HT1080 (cell line): ENCODE data around the gene HOXC11. TPM values are rescaled to one million over a fixed set of nuclear protein-coding genes. Genes with fewer than 3 reads are reported as not detected.

Source experiments
- DNase-seq: peaks from one replicate; pipeline ENCODE4 v3.0.0-alpha.2; 2015; ENCODE audit warnings: low read depth
- small RNA-seq: library from RNA; depleted of rRNA; stranded (forward); fragments of <200 nt; gene quantifications from one replicate; pipeline ENCODE3, GENCODE V24; 2014
- total RNA-seq: library from RNA; depleted of rRNA; stranded (reverse); fragments of >200 nt; shearing (Covaris generic); gene quantifications from 2 replicates; pipeline ENCODE4 v1.2.3, GENCODE V29; 2014; rRNA removed

Gene HOXC11
- total RNA-seq, 1 experiment from 2014 or later, result not detected

DNA sequence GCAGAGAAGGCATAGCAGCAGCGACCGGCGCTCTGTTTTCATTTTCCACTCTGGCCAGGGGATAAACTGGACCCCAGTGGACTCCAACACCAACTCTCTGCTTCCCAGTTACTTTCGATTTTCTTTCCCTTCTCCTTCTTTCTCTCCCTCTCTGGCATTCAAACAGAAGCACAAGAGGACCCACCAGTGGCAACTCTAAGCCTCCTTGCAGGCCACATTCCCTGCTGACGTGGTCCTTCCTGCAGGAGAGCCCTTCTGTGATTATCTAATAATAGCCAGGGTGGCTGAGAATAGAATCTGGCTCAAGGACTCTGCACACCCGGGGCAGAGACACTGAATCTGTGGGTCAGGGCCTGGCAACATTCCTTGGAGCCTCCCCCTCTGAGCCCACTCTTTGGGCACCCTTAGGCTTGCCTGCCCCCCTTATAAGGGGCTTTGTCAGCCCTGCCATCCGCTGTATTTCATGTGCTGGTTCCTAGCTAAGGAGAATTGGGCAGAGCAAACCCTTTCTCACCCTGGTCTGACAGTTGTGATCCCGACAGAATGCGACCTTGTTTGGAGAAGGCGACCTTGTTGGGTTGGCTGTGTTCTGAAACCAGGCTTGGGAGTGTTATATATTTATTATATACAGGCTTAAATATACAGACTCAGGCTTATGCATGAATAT is 47.1 kb downstream of the HOXC11 start:
- peak; percentile 38 for DNase-seq

DNA sequence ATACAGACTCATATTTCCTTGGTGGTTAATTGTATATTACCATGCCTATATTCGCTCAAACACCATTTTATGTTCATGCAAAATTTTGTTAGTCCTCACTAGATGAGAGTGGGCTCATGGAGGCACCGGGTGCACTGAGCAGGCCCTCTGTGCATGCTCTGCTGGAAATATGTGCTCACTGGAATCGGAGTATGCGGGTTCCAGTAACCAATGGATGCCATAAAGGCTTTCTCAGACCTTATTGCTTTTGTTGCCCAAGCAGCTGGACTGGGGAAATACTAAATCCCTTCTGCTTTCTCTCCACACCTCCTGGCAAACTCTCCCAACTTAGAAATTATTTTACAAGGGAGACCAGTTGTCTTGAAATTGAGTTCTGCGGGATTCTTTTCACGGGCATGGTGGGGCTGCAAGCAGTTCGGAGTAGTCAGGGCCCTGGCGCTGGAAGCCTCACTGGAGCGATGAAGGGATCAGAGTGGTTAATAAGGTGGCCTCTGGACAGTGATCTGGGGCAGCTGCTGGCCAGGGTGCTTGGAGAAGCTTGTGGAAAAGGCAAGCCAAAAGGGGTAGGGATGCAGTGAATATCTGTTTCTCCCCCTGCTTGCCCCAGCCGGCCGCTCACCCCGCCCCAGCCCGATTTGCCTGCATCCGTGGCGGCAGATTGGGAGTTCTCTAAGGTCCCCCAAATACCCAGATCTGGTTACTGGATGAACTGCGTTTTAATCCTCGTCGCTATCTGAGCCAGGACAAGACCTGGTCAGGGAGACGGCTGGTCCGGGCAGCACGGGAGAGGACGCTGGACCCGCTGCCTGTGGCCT is 47.9 kb downstream of the HOXC11 start:
- no peak for DNase-seq

DNA sequence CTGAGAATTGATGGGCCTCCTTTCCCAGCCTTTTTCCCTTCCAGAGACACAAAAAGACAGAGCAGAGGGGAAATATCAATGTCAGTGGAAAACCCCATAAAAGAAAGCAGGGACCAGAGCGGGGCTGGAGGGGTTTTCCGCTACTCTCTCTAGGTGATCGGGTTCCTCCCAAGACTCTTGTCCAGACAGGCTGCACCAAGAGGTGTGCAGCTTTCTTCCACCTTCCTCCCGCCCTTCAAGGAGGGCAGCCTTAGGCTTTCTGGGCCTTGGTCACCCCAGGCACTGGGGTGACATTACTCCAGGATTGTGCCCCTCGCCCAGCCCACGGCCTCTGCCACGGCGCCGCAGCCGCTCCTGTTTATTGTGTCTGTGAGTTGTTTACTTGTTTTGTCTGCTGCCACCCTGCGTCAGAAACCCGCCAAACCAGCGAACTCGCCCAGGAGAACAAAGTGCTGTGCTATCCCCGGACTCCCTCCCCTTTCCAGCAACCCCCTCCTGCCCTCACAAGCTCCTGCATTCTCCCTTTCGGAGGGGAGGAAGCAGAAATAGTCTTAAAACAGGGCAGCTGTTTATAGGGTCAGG is 48.6 kb downstream of the HOXC11 start:
- DNase-seq, result no peak

DNA sequence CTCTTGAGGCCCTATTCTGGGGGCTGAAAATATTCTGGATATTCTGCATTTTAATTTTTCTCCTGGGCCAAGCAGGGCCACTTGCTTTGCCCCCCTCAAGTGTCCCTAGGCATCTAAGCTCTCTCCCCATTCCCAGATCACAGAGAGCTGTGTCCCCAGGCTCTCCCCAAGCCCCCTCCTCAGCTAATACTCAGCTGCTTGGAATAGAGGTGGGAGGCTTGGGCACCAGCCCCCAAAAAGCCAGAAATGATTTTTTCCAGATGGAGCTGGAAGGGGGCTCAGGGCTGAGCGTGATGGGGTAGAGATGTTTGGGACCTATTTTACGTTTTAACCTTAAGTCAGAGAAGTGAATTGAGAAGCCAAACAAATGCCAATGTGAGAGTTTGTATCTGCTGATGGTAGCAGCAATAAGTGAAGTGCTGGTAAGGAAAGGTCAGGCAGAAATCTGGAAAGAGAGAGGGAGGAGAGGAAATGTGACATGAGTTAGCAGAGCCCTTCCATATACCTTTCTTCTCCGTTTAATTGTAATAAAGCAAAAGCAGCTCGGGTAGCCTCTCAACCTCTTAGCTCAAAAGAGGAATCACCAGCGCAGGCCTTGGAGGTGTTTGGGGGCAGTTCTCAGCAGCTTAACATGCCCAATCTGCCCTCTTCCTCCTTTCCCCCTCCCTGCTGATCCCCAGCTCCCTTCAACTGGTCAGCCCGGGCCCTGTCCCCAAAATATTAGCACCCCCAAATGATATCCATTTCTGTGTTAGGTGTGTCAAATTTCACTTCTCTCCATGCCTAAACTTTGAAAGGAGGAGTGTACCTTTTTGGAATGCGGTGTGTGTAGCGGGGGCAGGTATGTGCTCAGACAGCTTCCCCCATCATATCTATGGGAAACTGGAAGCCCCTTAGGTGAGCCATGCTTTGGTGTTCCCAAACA is 50.3 kb downstream of the HOXC11 start:
- DNase-seq, result no peak

DNA sequence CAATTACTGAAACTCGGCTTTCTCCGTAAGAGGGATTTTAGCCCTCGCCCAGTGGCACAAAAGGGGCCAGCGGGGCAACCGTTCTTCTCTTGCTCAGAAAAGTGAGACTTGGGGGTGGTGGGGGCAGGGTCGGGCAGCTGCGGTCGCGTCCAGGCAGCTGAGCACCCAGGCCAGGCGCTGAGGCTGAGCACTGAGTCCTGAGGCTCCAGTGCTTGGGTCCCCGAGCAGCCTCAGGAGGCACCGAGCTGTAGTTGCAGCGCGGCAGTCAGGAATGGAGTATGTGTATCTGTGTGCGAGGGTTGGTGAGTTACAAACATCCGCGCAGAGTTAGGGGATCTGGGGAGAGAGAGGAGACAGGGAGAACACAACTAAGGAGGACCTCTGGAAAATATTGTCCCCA is 51.2 kb downstream of the HOXC11 start:
- DNase-seq, result no peak

DNA sequence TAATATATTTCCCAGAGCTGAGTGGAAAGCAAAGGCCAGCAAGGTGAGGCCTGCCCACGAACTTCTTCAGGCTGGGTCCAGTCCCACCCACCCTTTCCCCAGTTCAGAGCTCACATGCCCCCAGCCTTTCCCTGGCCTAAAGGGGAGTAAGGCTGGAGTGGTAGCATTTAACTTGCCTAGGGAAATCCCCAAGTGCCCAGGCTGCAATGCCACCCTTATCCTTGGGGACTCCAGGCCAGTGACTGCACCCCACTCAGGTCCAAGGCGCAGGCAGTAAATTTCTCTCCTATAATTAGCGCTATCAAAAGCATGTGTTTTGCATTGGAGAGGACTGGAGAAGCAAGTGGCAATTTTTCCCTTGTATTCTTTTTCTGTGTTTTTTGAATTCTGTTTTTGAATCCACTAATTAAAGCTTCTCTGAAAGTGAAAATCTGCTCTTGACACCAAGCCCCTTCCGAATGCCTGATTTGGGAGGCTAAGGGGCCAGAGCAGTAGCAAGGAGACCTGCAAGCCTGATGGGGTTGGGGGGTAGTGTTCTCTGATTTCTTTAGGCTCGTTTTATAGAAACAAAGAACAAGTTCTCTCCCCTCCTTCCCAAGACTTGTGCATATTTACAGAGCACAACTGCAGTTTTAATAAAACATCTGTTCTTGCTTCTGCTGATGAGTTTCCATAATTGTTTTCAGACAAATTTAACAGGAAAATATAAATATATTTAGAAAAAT is 51.8 kb downstream of the HOXC11 start:
- no peak for DNase-seq

DNA sequence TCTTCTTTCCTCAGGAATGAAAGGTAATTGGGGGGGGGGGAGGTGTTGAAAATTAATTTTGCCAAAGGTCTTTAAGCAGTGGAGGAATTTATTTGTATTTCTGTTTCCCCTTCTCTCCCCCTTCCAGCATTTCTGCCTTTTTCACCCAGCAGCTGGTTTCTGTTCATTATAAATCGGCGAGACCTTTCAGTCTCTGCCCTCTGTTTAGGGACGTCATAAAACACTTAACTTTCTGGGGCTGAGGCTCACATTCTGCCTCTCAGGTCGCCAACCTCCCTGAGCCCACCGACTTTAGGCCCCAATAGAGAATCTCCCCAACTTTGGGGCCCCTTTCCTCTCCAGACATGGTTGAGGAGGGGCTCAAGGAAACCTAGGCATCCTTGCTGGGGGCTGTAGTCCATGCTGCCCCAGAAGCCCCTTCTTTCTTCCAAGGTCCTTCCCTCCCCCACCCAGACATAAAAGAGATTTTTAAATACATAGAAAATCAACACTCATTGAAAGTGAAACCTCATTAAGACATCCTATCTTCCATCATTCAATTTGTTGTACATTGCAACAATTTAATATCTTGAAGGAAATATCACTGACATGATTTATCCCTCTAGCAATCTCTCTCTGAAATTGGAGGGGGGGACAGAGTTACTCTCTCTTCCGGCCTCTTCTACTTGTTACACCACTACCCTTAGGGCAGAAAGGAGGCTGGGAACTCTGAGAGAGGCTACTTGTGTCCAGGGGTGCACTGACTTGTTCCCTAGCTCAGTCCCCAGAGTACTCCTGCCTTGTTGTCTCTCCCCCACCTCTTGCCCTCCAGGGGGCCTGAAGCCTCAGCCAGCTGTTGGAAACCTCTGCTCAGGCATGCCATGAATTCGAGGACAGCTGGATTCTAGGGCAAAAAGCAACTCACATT is 52.8 kb downstream of the HOXC11 start:
- DNase-seq, result no peak

DNA sequence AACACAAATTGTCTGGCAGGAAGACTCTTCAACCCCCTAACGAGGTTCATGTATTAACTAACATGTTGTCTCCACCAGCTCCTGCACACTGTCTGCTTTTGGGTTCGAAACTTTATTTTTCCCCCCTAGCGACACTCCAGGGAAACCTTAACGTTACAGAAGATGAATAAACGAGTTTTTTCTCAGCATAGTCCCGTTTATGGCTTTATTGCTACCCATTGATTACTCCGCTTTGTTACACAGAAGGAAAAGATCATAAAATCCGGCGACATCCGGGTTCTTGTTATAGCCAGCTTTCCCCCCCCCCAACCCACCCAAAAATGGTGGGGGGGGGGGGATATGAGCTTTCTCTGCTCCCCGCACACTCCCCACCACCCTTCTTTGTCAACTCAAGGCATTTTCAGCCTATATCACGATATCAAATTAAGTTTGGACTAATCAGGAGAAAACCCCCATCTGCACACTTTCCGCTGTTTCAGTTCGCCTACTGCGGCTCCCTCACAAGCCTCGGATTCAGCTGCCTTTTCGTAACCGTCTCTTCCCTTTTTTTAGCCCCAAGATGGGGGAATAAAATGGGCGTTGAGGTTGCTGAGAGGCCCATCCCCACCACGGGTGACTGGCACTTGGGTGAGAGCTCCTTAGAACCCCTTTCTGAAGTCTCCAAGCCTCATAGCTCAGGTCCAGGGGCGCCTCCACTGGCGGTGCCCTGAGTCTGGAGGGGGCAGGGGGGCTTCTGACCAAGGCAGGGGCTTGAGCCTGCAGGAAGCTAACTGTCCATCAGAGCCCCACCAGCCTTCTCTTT is 53.9 kb downstream of the HOXC11 start:
- no peak for DNase-seq

Small RNAs within 50 kb of the gene (small RNA-seq; reads per million reads assigned to genes)
- gene AC012531.3 (not detected), gene AC012531.4 (not detected), gene MIR196A2 (5.2 reads per million, percentile 89 among the genes with 10 or more reads in this experiment), gene RF01905 (not detected), gene RF01906 (not detected)

Other genes starting within 250 kb of the HOXC11 start
- gene CALCOCO1, start 245.7 kb upstream of the HOXC11 start, total RNA-seq, result 17.0 and 24.6 TPM in 2 replicates
- gene CISTR, start 221.1 kb upstream of the HOXC11 start, total RNA-seq, result not detected in 2 replicates
- 6.6 and 6.9 TPM in 2 replicates for gene HOXC13, start 34.3 kb upstream of the HOXC11 start, total RNA-seq
- not detected in 2 replicates for gene HOXC12, start 18.2 kb upstream of the HOXC11 start, total RNA-seq
- 0.88 TPM in 1 of 2 replicates, not detected in the other for gene HOTAIR, start 1.8 kb downstream of the HOXC11 start, total RNA-seq
- gene HOXC10, start 12.0 kb downstream of the HOXC11 start, total RNA-seq, result 2.7 and 3.8 TPM in 2 replicates
- 9.7 and 12.2 TPM in 2 replicates for gene HOXC9, start 27.0 kb downstream of the HOXC11 start, total RNA-seq
- 1.9 and 2.9 TPM in 2 replicates for gene HOXC8, start 35.9 kb downstream of the HOXC11 start, total RNA-seq
- gene HOXC6, start 55.3 kb downstream of the HOXC11 start, total RNA-seq, result 1.3 and 2.0 TPM in 2 replicates
- 0.70 and 2.3 TPM in 2 replicates for gene HOXC5, start 59.9 kb downstream of the HOXC11 start, total RNA-seq
- gene HOXC4, start 80.7 kb downstream of the HOXC11 start, total RNA-seq, result 1.8 and 1.9 TPM in 2 replicates
- gene SMUG1, start 215.9 kb downstream of the HOXC11 start, total RNA-seq, result 90.4 and 101 TPM in 2 replicates